GM12875 (cell line): ENCODE data around the gene G0S2.

Experiments used
- H3K4me3 ChIP-seq: one replicate; pipeline ENCODE4 v1.5.1; 2011; ENCODE audit warnings: low read depth, low read length, control low read depth
- CTCF ChIP-seq: IDR thresholded peaks from 2 replicates; pipeline ENCODE4 v1.5.1; 2011; ENCODE audit warnings: low read depth, mild to moderate bottlenecking, control low read depth, inconsistent platforms, low read length, moderate library complexity, borderline replicate concordance; ENCODE audit not compliant: insufficient read depth

G0S2 gene

DNA sequence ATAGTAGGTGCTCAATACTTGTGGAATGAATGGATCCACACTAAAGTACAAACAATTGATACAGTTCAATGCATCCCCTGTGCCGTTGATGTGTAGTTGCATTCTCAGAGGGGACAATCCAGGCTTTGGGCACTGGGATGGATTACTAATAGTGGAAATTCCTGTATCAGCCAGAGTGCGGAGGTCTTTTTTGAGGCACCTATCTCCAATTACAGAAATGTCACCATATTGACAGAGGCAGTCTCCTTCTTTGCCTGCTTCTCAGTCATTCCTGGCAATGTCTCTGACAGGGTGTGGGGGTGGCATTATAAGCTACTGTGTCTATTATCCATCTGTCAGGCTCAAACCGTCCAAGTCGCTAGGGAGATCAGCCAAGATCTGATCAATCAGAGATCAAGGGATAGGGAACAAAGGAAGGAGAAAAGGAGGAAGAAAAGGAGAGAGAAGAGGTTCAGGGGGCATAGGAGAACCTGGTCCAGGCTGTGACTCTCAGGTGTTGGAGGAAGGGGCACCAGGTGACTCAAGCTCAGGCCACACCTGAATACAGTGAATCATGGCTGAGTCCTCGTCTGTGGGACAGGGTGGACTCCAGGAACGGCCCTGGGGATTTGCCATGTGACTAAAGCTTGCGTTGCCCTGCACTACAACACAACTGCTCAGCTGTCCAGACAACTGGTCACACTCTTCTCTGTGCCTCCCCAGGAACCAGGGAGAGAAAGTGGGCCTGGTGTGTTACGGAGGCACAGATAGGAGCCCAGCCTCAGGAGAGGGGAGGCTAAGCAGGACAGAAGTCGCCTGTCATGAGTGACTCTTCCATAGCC lies 19.6 kb upstream of the G0S2 start:
- no peak for TF ChIP-seq CTCF
- no peak overlapping the region for H3K4me3 ChIP-seq

DNA sequence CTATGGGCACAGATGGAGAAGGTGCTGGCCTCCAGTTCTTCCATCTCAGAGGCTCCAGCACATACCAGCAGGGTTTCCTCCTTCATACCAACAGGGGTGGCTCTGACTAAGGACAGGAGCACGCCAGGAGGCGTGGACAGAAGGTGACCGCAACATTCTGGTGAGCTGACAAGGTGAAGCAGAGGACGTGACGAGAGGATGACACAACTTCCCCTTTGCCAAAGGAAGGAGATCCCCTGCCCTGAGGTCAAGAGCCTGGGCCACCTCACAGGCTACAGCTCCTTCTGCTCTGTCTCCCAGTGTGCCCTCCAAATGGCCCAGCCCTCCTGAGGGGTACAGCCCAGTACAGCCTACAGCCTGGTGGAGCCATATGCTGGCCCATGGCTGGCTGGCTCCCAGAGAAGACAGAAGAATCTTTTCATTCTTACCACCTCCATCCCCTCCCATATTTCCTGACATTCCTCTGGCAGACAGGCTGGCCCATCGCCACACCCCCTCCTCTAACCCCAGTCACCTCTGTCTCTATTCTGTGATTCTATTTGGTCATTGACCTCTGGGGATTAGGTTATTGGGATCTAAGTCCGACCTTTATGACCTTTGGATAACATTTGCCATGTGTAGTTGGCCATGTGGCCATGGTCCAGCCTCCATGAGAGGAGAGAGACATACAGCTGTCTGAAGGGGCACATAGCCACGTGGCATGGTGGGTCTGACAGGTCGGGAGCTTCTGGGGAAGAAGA lies 17.9 kb upstream of the G0S2 start:
- no peak overlapping the region for H3K4me3 ChIP-seq
- no peak for TF ChIP-seq CTCF

DNA sequence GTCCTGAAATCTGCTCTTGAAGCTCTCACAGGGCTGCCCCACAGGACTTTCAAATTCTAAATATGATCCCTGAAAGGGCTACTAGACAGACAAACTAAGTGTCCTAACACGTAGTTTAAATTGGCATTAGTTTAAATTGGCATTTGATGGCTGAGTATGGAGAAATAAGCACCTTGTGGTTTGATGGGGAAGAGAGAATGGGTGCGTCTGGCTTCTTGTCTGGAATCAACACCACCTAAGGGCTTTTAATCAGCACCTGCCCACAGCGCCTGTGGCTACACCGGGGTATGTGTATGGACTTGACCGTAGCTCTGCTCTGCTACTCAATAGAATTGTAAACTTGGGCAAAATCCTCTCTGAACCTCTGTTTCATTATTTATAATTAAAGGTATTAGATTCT lies 17.3 kb upstream of the G0S2 start:
- H3K4me3 ChIP-seq: no peak overlapping the region
- no peak for TF ChIP-seq CTCF

GRCh38 chr1:209659909-209660308 lies 15.3 kb upstream of the G0S2 start:
- no peak for TF ChIP-seq CTCF
- H3K4me3 ChIP-seq: no peak overlapping the region

GRCh38 chr1:209661071-209661470 lies 14.1 kb upstream of the G0S2 start:
- TF ChIP-seq CTCF: no peak

GRCh38 chr1:209662879-209663327 lies 12.3 kb upstream of the G0S2 start:
- no peak for TF ChIP-seq CTCF
- no peak overlapping the region for H3K4me3 ChIP-seq

More at GRCh38 chr1:209661071-209661470, 14.1 kb upstream of the G0S2 start:
- H3K4me3 ChIP-seq: no peak overlapping the region
